Measurements from ENCODE around the gene MARS1. TPM values are rescaled to one million over a fixed set of nuclear protein-coding genes. Genes with fewer than 3 reads are reported as not detected.
"Not testable (repeated sequence)": the region's sequence is repeated elsewhere in the genome, so short reads cannot be mapped to it uniquely, and the experiment has no call there.

The MARS1 gene
- total RNA-seq, 1 experiment from 2014 or later = 209 TPM

DNA sequence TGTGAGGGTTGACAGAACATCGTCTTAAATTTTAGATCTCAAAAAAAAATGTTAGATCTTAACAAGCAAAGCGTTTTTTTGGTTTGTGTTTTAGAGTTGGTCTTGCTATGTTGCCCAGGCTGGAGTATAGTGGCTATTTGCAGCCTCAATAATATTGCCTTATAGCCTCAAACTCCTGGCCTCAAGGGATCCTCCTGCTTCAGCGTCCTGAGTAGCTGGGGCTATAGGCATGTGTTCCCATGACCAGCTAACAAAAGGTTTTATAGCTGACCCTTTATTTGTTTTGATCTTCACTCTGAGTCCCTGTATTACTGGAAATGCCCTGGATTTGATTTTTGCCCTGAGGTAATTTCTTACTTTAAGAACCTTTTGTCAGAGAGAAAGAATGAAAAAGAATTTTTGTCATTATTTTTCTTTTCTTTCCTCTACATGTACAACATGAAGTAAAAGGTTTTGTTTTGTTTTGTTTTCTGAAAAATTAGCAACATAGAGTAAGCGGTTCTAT is 48.1 kb upstream of the MARS1 start:
- Histone ChIP-seq H3K79me2 (ENCODE audit: low read length) (no peaks in the 10 kb centered on the region), H3K9ac (ENCODE audit: low read length) (no peak overlapping the region), H3F3A (ENCODE audit: low read length, unreplicated experiment) (no peaks in the 10 kb centered on the region), H3K9me3 (ENCODE audit: low read length) (no peaks in the 10 kb centered on the region), H3K27ac (ENCODE audit: low read length) (no peak overlapping the region), H4K20me1 (ENCODE audit: low read length) (no peaks in the 10 kb centered on the region), H3K9me2 (replicated peaks; ENCODE audit: low read length) (no peaks in the 10 kb centered on the region), H3K27me3 (ENCODE audit: low read length) (no peaks in the 10 kb centered on the region), H3K4me3 (ENCODE audit: low read length) (no peak overlapping the region), H3K4me2 (ENCODE audit: low read length) (no peak overlapping the region), H3K4me1 (ENCODE audit: insufficient read depth, low read length) (no peaks in the 10 kb centered on the region), H2AFZ (ENCODE audit: low read length) (no peak overlapping the region), H3K36me3 (ENCODE audit: low read depth, low read length) (no peaks in the 10 kb centered on the region)
- CTCF ChIA-PET = no interaction called here
- TF ChIP-seq EZH2phosphoT487 (IDR thresholded peaks at IDR 0.05; ENCODE audit: borderline replicate concordance, low read length) = no peak
- ATAC-seq = no peak
- no TSS peak for BruUV-seq (replicated peaks)
- intact Hi-C loops (cut with micrococcal nuclease) = no loop called here
- DNase-seq = no peak
- POLR2A ChIA-PET (ENCODE audit: unreplicated experiment) = interaction anchor here (0.6 kb wide), 1 partner anchor 56 kb away, joined by 4 read pairs; no protein-coding TSS in a partner anchor

DNA sequence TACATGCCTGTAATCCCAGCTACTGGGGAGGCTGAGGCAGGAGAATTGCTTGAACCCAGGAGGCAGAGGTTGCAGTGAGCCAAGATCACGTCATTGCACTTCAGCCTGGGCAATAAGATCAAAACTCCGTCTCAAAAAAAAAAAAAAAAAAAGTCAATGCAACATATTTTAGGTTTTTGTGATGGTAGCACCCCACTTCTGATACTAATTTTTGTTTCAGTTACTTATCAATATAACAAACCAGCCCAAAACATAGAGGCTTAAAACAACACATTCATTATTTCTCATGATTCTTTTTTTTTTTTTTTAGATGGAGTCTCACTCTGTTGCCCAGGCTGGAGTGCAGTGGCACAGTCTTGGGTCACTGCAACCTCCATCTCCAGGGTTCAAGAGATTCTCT is 46.5 kb upstream of the MARS1 start:
- H3K9me2 ChIP-seq (replicated peaks; ENCODE audit: low read length); H3K4me2 ChIP-seq (ENCODE audit: low read length); intact Hi-C loops (cut with micrococcal nuclease); H3K9me3 ChIP-seq (ENCODE audit: low read length); POLR2A ChIA-PET (ENCODE audit: unreplicated experiment); H3K27me3 ChIP-seq (ENCODE audit: low read length); H4K20me1 ChIP-seq (ENCODE audit: low read length); H3K9ac ChIP-seq (ENCODE audit: low read length); H2AFZ ChIP-seq (ENCODE audit: low read length); H3F3A ChIP-seq (ENCODE audit: low read length, unreplicated experiment); H3K4me1 ChIP-seq (ENCODE audit: insufficient read depth, low read length); CTCF ChIA-PET; H3K4me3 ChIP-seq (ENCODE audit: low read length); H3K79me2 ChIP-seq (ENCODE audit: low read length); H3K27ac ChIP-seq (ENCODE audit: low read length); DNase-seq; H3K36me3 ChIP-seq (ENCODE audit: low read depth, low read length); BruUV-seq (replicated peaks); ATAC-seq: not testable (repeated sequence)

DNA sequence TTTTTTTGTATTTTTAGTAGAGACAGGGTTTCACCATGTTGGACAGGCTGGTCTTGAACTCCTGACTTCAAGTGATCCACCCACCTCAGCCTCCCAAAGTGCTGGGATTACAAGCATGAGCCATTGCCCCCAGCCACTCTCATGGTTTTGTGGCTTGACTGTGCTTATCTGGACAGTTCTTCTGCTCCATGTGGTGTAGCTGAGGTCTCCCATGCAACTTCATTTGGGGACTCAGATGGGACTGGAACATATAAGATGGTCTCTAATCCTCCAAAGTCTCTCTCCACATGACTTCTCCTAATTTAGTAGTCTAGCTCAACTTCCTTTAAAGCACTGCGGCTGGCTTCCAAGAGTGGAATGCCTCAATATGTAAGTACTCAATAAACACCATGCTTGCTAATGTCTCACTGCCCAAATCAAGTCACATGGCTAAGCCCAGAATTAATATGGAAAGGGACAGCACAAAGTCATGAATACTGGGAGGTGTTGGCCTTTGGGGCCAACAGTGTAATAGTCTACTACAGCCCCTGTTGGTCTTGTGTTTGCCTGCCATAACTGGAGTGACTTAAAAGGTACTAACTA is 45.9 kb upstream of the MARS1 start:
- no peak overlapping the region for H3K9ac ChIP-seq (ENCODE audit: low read length)
- no peak overlapping the region for H3K4me3 ChIP-seq (ENCODE audit: low read length)
- TF ChIP-seq EZH2 (IDR thresholded peaks at IDR 0.05; ENCODE audit: low read length, unreplicated experiment) (no peak), EZH2phosphoT487 (IDR thresholded peaks at IDR 0.05; ENCODE audit: borderline replicate concordance, low read length) (no peak)
- TF ChIP-seq, protein P1, sequence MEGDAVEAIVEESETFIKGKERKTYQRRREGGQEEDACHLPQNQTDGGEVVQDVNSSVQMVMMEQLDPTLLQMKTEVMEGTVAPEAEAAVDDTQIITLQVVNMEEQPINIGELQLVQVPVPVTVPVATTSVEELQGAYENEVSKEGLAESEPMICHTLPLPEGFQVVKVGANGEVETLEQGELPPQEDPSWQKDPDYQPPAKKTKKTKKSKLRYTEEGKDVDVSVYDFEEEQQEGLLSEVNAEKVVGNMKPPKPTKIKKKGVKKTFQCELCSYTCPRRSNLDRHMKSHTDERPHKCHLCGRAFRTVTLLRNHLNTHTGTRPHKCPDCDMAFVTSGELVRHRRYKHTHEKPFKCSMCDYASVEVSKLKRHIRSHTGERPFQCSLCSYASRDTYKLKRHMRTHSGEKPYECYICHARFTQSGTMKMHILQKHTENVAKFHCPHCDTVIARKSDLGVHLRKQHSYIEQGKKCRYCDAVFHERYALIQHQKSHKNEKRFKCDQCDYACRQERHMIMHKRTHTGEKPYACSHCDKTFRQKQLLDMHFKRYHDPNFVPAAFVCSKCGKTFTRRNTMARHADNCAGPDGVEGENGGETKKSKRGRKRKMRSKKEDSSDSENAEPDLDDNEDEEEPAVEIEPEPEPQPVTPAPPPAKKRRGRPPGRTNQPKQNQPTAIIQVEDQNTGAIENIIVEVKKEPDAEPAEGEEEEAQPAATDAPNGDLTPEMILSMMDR (conservative IDR thresholded peaks at IDR 0.05; ENCODE audit: low read depth, low read length) = no peak
- no peaks in the 10 kb centered on the region for H3K4me1 ChIP-seq (ENCODE audit: insufficient read depth, low read length)
- H3K4me2 ChIP-seq (ENCODE audit: low read length) = no peak overlapping the region
- BruUV-seq (replicated peaks) = no TSS peak
- H3K36me3 ChIP-seq (ENCODE audit: low read depth, low read length) = no peaks in the 10 kb centered on the region
- ChIA-PET POLR2A (ENCODE audit: unreplicated experiment) (no interaction called here), CTCF (no interaction called here)
- H3K9me2 ChIP-seq (replicated peaks; ENCODE audit: low read length) = no peaks in the 10 kb centered on the region
- ATAC-seq (no peak), DNase-seq (no peak)
- H3K79me2 ChIP-seq (ENCODE audit: low read length) = no peaks in the 10 kb centered on the region
- no peaks in the 10 kb centered on the region for H3F3A ChIP-seq (ENCODE audit: low read length, unreplicated experiment)
- no peaks in the 10 kb centered on the region for H4K20me1 ChIP-seq (ENCODE audit: low read length)
- intact Hi-C loops (cut with micrococcal nuclease) = no loop called here
- H2AFZ ChIP-seq (ENCODE audit: low read length) = no peak overlapping the region
- no peak overlapping the region for H3K27ac ChIP-seq (ENCODE audit: low read length)
- no peaks in the 10 kb centered on the region for H3K9me3 ChIP-seq (ENCODE audit: low read length)
- no peaks in the 10 kb centered on the region for H3K27me3 ChIP-seq (ENCODE audit: low read length)

DNA sequence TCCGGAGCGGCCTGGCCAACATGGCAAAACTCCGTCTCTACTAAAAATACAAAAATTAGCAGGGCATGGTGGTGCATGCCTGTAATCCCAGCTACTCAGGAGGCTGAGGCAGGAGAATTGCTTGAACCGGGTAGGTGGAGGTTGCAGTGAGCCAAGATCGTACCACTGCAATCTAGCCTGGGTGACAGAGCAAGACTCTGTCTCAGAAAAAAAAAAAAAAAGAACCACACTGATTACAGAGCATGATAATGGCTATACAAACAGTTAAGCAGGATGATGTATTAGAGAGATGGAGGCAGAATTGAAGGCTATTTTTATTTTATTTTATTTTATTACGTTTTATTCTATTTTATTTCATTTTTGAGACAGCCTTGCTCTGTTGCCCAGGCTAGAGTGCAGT is 43.5 kb upstream of the MARS1 start:
- BruUV-seq (replicated peaks); intact Hi-C loops (cut with micrococcal nuclease); ATAC-seq; H3K36me3 ChIP-seq (ENCODE audit: low read depth, low read length); POLR2A ChIA-PET (ENCODE audit: unreplicated experiment); H3K4me1 ChIP-seq (ENCODE audit: insufficient read depth, low read length); DNase-seq; H4K20me1 ChIP-seq (ENCODE audit: low read length); H3F3A ChIP-seq (ENCODE audit: low read length, unreplicated experiment); H2AFZ ChIP-seq (ENCODE audit: low read length); H3K9me3 ChIP-seq (ENCODE audit: low read length); H3K4me2 ChIP-seq (ENCODE audit: low read length); H3K9ac ChIP-seq (ENCODE audit: low read length); H3K79me2 ChIP-seq (ENCODE audit: low read length); H3K27ac ChIP-seq (ENCODE audit: low read length); H3K9me2 ChIP-seq (replicated peaks; ENCODE audit: low read length); H3K27me3 ChIP-seq (ENCODE audit: low read length); H3K4me3 ChIP-seq (ENCODE audit: low read length): not testable (repeated sequence)
- CTCF ChIA-PET = interaction anchor here (0.6 kb wide), 1 partner anchor 168 kb away, joined by 7 read pairs; no protein-coding TSS in a partner anchor
